Measurements from ENCODE around the gene LTO1. TPM values are rescaled to one million over a fixed set of nuclear protein-coding genes. Genes with fewer than 3 reads are reported as not detected.

LTO1 gene
- total RNA-seq, 4 donors from 2014 or later, result 9.9 to 27.3 (median 20.6) TPM

DNA sequence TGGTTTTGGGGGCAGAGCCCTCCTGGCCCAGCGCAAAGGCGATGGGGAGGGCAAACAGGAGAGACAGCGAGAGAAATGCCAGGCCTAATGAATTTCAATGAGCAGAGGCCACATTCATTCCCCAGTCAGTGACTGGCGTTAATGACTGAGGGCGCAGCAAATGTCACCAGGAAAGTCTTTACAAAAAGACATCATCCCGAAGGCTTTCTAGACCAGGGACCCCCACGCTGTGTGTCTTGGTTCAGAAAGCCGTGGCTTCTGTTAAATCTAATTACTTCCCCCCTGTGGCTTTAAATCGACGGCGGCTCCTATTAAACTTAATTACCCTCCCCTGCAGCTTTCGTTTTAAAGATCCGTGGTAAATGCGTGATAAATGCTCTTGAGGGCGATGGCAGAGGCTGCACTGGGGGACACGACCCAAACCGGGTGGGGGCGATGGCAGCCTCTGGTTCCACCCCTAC, 30.2 kb upstream of the LTO1 start:
- no peak for ATAC-seq (ENCODE audit: low FRiP score)
- no peak for DNase-seq (ENCODE audit: low spot score)
- TF ChIP-seq CTCF (IDR thresholded peaks at IDR 0.05), result no peak

GRCh38 chr11:69704508-69705253, 29.5 kb upstream of the LTO1 start:
- TF ChIP-seq CTCF (IDR thresholded peaks at IDR 0.05), result no peak
- no peak for ATAC-seq (ENCODE audit: low FRiP score)
- no peak for DNase-seq (ENCODE audit: low spot score)

- DNase-seq (ENCODE audit: low spot score), result no peak
These were observed 28.8 kb upstream of the LTO1 start, which contains the start of gene FGF19 for GRCh38 chr11:69703768-69704507. Gene FGF19, minus strand, starts transcription at chr11:69704022. Its CDS starts 146 bp downstream, at chr11:69703876.

DNA sequence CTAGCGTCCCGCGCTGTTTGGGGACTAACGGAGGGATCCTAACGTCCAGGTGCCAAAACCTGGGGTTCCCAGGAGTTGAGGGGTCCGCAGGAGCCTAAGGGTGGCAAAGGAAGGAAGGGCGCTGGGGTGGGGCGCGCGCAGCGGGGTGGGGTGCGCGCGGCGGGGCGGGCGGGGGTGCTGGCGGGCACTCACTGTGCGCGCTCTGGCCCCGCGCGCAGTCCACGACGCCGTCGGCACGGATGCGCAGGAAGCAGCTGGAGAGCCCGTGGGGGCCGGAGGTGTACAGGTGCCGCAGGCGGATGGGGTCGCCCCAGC, 28.3 kb upstream of the LTO1 start:
- no peak for TF ChIP-seq CTCF (IDR thresholded peaks at IDR 0.05)
- DNase-seq (ENCODE audit: low spot score) (no peak), ATAC-seq (ENCODE audit: low FRiP score) (no peak)

More at GRCh38 chr11:69703768-69704507, 28.8 kb upstream of the LTO1 start, which contains the start of gene FGF19:
- no peak for ATAC-seq (ENCODE audit: low FRiP score)
- TF ChIP-seq CTCF (IDR thresholded peaks at IDR 0.05), result no peak

DNA sequence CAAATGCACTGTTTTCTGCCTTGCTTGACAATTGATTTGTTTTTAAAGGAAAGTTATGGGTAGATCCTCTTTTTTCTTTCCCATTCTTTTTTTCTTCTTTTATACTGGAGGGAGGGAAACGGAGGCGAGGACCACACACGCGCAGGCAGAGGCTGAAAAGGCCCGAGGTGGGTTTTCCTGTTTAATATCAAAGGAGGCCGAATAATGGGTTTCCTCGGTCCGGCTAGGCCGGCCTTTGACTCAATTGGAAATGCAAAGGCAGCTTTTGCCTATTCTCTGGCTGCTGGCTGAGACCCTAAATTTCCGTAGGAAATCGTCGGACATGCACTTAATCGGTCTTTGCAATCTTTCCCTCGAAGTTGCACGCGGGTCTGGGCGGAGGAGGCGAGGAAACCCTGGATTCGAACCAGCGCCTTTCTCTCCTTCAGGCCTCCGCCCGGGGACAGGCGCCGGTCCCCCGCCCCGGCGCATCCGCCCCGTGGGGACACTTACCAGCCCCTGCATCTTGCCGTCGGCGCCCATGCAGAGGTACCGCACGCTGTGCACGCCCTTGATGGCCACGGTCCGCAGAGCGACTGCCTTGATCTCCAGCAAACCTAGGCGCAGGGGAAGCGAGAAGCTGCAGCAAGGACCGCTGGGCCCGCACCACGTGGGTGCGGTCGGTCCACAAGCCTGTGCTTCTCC, 27.8 kb upstream of the LTO1 start:
- no peak for ATAC-seq (ENCODE audit: low FRiP score)
- DNase-seq (ENCODE audit: low spot score), result no peak
- no peak for TF ChIP-seq CTCF (IDR thresholded peaks at IDR 0.05)

DNA sequence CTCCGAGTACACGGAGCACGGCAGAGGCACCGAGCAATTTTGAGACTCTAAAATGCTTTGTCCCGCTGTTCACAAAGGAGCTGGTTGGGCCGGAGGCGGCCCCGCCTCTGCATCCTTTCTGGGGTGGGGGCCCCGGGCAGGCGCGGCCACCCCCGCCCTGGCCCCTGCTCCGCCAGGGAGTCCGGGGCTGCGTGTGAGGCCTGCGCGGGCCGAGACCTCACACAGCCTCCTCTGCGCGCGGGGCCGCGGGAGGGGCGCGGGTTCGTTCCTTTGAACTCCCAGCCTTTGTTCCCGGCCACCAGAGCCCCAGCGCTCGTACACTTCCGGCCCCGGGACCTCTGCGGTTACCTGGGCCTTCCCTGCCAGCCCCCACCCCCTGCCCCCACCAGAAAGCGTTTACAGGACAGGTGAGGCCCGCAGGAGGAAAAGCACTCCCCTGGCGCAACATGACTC, 27.1 kb upstream of the LTO1 start:
- ATAC-seq (ENCODE audit: low FRiP score) (no peak), DNase-seq (ENCODE audit: low spot score) (no peak)
- no peak for TF ChIP-seq CTCF (IDR thresholded peaks at IDR 0.05)

Data from omental fat pad (tissue), 4 donors.